ENCODE data around the gene KRT3. TPM values are rescaled to one million over a fixed set of nuclear protein-coding genes. Genes with fewer than 3 reads are reported as not detected.

The KRT3 gene
- total and polyA plus RNA-seq, 9 of the 15 experiments (the other 6 are each of a cell fraction or from before 2014, with no cell fraction given), result not detected

- TF ChIP-seq, protein P1, sequence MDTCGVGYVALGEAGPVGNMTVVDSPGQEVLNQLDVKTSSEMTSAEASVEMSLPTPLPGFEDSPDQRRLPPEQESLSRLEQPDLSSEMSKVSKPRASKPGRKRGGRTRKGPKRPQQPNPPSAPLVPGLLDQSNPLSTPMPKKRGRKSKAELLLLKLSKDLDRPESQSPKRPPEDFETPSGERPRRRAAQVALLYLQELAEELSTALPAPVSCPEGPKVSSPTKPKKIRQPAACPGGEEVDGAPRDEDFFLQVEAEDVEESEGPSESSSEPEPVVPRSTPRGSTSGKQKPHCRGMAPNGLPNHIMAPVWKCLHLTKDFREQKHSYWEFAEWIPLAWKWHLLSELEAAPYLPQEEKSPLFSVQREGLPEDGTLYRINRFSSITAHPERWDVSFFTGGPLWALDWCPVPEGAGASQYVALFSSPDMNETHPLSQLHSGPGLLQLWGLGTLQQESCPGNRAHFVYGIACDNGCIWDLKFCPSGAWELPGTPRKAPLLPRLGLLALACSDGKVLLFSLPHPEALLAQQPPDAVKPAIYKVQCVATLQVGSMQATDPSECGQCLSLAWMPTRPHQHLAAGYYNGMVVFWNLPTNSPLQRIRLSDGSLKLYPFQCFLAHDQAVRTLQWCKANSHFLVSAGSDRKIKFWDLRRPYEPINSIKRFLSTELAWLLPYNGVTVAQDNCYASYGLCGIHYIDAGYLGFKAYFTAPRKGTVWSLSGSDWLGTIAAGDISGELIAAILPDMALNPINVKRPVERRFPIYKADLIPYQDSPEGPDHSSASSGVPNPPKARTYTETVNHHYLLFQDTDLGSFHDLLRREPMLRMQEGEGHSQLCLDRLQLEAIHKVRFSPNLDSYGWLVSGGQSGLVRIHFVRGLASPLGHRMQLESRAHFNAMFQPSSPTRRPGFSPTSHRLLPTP (IDR thresholded peaks at IDR 0.05; ENCODE audit: borderline replicate concordance, extremely low read depth, insufficient read length), result no peak
- TF ChIP-seq ZNF511 (CRISPR knock-in tag; IDR thresholded peaks at IDR 0.05) (no peak), CBX8 (IDR thresholded peaks at IDR 0.05; ENCODE audit: borderline replicate concordance, extremely low read depth, low read depth, low read length, poor library complexity, severe bottlenecking) (no peak), SMARCA4 (IDR thresholded peaks at IDR 0.05) (peak; percentile 71; the same call in 1 of the 2 replicates), JUN (IDR thresholded peaks at IDR 0.05; ENCODE audit: borderline replicate concordance, low read depth, low read length) (peak; percentile 78), JUN (CRISPR knock-in tag; IDR thresholded peaks at IDR 0.05; ENCODE audit: borderline replicate concordance) (no peak), WHSC1 (IDR thresholded peaks at IDR 0.05; ENCODE audit: low read length) (no peak), SNRNP70 (optimal IDR thresholded peaks at IDR 0.05; ENCODE audit: low read depth, low read length) (no peak), U2AF2 (optimal IDR thresholded peaks at IDR 0.05; ENCODE audit: low read depth, low read length) (no peak), XRCC5 (IDR thresholded peaks at IDR 0.05; ENCODE audit: low read depth, low read length) (no peak), MAZ (CRISPR knock-in tag; conservative IDR thresholded peaks at IDR 0.05 in 1 of 2, IDR thresholded peaks at IDR 0.05 in 1 of 2) (no peak), ATF4 (CRISPR knock-in tag; IDR thresholded peaks at IDR 0.05) (no peak), ATF3 (IDR thresholded peaks at IDR 0.05) (peak; percentile 74), ATF3 (CRISPR knock-in tag; conservative IDR thresholded peaks at IDR 0.05) (no peak), NFRKB (IDR thresholded peaks at IDR 0.05; ENCODE audit: low read depth) (no peak), SNIP1 (IDR thresholded peaks at IDR 0.05; ENCODE audit: low read depth) (no peak), SRSF1 (IDR thresholded peaks at IDR 0.05; ENCODE audit: low read depth, low read length) (no peak), LARP7 (IDR thresholded peaks at IDR 0.05) (no peak), ZNF134 (CRISPR knock-in tag; conservative IDR thresholded peaks at IDR 0.05) (no peak), TAL1 (IDR thresholded peaks at IDR 0.05) (no peak)
- TF ChIP-seq, protein P2, sequence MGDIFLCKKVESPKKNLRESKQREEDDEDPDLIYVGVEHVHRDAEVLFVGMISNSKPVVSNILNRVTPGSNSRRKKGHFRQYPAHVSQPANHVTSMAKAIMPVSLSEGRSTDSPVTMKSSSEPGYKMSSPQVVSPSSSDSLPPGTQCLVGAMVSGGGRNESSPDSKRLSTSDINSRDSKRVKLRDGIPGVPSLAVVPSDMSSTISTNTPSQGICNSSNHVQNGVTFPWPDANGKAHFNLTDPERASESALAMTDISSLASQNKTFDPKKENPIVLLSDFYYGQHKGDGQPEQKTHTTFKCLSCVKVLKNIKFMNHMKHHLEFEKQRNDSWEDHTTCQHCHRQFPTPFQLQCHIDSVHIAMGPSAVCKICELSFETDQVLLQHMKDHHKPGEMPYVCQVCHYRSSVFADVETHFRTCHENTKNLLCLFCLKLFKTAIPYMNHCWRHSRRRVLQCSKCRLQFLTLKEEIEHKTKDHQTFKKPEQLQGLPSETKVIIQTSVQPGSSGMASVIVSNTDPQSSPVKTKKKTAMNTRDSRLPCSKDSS (IDR thresholded peaks at IDR 0.05; ENCODE audit: low read depth, partially characterized antibody), result no peak
Measured at GRCh38 chr12:52836042-52836466, 40.1 kb upstream of the KRT3 start (continued).
